OCI-M2 (cell line): ENCODE data around the gene EPG5.
"Not testable (repeated sequence)": the region's sequence is repeated elsewhere in the genome, so short reads cannot be mapped to it uniquely, and the experiment has no call there.

Source experiments
- DNase-seq: peaks from one replicate; lab custom pipeline; 2025; ENCODE audit not compliant: unreplicated experiment; lab: John Stamatoyannopoulos, UW

The EPG5 gene

DNA sequence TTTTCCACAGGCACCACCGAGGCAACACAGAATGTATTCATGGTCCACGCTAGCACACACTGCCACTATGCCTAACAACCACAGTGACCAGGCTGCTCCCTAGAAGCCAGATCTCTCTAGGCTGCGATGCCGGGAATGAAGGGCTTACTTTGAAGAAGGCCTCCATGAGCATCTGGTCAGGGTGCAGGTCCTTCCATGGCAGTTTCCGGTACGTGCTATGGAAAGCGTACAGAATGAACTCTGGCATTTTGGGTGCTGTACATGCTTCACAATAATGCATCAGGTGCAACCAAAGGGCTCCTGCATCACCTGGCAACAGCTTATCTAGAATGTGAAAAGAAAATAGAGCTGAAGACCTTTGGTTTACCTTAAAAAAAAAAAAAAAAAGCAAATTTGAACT is 96.7 kb downstream of the EPG5 start:
- DNase-seq: no peak

DNA sequence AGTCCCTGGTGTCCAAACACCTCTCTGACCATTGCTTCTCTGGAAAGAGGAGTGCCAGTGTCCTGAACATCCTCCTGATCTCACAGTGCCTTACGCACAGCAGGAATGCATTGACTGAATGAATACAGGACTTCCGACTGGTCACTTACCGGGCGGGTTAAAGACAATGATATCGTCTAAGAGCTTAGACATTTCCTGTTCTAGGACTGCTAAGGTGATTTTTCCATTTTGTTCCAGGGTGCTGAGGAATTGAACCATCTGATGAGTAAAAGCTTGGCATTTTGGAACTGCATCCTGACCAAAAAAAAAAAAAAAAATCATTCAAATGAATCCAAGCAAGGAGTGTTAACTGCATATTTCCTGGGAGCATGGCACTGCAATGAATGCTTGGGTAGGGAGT is 101.7 kb downstream of the EPG5 start:
- no peak for DNase-seq

DNA sequence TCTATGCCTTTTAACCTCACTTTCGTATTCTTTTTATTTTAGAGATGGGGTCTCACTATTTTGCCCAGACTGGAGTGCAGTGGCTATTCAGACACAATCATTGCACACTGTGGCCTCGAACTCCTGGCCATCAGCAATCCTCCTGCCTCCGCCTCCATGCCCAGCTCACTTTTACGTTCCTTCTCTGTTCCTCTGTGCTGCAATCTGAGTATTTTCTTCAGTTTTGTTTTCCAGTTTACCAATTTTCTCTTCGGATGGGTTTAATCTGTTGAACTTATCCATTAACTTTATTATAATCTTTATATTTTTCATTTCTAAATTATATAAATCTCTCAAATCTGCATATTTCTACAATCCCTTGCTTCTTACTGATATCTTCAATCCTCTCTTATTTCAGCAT is 103.0 kb downstream of the EPG5 start:
- no peak for DNase-seq

DNA sequence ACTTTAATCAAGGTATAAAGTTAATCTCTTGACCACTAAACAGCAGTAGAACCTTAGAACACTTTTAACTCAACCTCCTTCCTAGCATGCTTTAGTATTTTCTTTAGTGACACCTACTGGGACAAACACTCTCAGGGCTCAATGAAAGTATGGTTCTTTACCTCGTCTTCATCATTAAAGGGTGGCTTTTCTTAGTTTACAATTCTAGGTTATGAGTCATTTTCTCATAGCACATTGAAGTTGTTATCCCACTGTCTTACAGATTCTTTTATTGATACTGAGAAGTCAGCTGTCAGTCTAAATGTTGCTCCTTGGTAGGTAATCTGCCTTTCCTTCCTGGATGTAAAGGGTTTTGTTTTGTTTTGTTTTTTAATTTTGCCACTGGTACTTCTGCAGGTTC is 103.7 kb downstream of the EPG5 start:
- DNase-seq: no peak

DNA sequence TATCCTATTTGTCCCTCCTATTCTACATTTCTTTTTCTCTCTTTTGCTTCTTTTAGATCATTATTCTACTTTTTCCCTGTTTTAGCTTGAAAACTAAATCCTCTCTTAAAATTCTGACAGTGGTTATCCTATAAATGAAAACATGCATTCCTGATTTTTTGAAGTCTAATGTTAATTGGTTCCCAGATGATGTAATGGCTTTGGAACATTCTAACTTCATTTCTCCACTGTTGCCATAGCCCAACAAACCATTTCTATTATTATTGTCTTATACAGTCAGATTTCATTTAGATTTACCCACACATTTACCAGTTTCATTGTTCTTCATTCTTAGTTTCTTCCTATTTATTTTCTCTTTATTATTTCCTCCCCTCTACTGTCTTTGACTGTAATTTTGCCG is 105.2 kb downstream of the EPG5 start:
- no peak for DNase-seq

DNA sequence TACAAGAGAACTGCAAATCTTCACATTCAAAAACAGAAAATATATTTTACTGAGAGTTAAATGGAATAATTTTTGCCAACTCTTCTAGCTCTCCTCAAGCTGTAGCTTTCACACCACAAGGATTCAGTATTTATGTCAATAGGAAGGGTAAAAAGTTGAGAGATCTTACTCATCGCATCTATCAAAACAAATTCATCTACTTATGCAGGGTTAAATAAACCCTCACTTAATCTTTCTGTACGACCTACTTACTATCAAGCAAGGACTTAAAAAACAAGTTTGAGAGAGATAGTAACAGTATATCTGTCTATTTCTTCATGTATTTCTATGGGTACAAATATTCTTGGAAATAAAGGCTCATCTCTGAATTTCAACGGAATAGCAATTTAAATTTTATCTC is 106.2 kb downstream of the EPG5 start:
- DNase-seq: no peak

DNA sequence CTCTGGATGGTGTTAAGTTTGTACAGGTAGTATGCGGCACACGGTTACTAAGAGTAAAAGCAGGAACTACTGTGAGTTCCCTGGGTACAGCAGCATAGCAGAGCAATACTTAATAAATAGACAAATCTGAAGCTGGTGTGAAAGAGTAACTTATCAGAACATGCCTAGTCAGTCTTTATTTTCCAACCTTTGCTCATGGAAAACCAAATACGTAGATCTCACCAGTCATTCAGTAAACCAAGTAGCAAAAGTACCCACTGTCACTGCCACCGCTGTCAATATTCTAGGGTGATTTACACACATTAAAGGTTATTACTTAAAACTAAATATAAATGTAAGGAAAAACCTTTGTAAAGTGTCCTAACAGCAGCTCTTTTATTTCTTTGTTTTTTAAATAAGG is 106.6 kb downstream of the EPG5 start:
- no peak for DNase-seq

DNA sequence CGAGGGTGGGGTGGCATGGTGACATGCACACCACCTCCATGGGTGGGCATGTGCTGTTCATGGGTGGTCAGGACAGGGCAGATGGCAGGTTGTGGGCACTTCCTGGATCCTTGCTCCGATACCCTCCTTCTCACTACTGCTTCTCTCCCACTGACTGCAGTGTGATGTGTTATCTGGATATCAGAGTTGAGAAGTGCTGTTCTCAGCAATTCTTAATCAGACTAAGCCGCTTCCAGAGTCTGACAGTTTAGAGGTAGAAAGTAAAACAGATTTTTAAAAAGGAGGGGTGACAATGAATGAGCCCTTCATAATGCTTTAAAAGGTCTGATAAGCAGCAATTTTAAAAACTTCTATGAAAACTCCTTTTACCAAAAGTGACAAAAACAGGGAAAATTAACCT is 107.8 kb downstream of the EPG5 start:
- DNase-seq: no peak

DNA sequence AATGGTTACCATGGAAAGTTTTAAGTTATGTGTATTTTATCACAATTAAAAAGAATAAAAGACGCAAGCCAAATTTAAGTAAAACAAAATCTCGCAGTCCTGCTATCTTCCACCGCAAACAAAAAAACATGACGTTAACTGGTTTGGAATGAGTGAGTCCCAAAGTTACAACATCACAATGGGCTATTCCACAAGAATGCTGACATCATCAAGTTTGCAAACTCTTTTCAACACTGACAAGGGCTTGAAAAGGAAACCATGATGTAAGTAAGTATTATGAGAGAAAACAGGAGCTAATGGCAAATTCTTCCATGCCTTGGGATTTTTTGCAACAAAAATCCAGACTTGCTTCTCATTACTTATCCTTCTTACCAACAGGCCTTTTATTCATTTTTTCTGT is 110.6 kb downstream of the EPG5 start:
- no peak for DNase-seq

DNA sequence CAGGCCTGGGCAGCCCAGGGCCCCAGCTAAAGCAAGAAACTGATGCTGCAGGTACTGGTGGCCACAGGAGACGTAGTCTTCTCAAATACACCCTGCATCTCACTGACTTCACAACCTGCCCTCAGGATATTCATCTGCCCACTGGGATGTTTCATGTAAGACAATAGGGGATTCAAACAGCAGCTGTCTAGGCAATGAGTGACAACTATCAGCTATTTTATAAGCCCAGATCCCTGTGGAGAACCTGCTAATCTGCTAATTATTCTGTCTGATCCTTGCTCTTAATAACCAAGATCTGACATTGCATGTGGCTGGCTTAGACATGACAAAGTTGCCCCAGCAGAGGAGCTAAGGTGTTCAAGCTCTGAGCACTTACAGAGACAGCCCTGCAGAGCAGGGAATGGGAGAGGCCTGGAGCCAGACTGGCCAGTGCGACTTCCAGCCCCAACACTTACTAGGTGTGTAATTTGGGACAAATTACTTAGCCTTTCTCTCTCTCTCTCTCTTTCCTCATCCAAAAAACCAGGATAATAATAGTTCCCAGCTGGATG is 113.0 kb downstream of the EPG5 start:
- no peak for DNase-seq

DNA sequence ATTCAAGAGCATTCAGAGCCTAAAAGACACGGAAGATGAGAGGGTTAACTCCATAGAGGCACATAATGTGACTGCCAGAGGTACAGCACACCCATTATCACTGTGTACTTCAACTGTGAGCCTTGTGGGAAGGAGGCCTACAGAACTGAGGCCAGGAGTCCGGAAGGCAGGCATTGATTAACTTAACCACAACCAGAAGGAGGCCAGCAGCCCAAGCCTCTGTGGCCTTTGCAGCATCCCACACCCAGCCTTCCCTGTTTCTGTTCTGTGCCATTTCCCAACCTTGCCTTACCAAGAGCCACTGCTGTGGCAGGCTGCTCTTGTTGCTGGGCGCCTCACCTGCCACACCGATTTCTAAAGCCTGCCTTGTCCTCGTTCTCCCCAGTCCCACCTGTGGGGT is 114.5 kb downstream of the EPG5 start:
- no peak for DNase-seq

DNA sequence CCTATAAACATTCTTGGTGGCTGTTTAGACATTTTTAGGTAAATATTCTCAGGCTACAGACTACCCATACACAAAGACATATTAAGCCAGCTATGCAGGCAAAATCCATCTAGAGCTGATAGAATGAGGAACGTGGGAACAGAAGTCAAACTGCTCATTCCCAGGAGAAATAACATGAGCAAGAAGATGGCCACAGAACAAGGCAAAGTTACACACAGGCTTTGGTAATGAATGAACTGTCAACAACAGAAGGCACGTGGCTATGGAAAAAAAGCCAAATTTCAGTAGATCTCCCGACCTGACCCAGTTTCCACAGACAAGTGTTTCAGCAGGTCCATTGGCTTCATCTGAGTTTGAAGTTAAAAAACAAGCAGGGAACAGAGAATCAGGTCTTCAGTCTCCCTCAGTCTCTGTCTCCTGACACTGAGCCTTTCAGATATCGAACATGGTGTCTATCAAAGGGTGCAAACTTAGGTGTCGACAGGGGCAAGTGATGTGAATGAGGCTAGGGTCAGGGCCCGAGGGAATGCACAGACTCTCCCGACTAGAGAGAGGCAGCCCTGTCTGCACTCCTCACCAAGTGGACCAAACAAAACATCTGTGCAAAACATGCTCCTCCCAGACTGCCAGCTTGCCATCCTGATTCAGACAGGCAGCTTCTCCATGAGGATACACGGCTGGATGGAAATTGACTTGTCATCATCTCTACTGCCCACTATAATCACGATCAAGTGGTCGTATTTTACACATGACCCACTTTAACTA is 115.8 kb downstream of the EPG5 start:
- DNase-seq: no peak

DNA sequence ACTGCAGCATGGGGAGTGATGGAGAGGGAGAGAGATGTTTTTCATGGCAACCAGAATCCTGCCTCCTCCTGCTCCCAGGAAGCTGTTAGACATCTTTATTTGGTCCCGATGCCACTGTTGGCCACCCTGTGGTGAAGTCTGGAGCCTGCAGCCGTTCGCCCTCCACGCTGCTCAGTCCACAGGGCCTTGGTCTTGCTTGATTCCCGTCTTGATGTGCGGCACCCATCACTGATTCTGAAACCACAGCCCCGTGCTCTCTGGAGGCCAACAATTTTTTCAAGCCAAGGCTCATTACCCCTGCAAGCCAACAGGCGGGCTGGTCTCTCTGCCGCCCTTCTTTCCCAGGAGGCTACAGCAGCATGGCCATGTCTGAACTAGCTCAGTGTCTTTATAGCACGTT is 117.1 kb downstream of the EPG5 start:
- DNase-seq: no peak

DNA sequence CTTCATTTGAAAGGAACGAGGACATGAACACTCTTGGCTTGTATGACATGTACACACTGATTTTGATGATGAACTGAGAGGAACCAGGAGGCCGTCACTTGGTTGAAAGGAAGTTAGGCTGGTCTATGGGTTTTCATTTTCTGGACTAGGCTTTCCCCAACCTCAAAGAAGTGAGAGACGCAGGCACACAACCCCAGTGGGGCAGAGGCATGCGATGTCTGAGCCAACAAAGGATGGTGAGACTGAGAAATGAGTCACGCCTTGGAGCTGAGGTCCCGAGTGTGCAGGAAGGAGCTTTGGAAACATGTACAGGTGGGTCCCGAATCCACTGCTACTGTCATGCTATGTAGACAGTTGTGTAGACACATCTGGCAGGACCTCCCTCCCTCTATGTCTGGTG is 117.6 kb downstream of the EPG5 start:
- DNase-seq: no peak

DNA sequence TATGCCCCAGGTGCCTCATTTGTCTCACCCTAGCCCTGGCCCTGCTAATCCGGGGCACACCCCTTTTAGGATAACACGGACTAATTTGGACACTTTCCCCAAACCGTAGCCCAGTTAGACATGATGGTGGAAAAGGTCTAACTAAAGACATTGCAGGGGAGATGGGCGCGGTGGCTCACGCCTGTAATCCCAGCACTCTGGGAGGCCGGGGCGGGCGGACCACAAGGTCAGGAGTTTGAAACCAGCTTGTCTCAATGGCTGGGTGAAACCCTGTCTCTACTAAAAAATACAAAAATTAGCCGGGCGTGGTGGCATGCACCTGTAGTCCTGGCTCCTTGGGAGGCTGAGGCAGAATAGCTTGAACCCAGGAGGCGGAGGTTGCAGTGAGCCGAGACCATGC is 118.5 kb downstream of the EPG5 start:
- not testable (repeated sequence) for DNase-seq

DNA sequence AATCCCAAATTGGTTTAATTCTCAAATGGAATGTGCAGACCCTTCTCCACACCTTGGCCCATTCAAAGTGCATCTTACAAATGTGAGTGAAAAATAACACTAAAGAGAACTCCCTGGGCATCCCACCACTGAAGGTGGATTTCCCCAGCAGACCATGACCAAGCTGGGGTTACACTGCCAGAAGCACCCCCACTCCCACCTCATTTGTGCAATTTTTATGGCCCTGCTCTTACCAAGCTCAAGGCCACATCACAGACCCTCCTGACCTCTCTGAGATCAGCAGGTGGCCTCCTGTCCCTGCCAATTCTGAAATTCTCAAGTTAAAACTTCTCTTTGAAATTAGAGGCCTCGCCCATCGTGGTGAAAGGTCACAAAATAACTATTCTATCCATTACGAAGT is 120.0 kb downstream of the EPG5 start:
- no peak for DNase-seq

DNA sequence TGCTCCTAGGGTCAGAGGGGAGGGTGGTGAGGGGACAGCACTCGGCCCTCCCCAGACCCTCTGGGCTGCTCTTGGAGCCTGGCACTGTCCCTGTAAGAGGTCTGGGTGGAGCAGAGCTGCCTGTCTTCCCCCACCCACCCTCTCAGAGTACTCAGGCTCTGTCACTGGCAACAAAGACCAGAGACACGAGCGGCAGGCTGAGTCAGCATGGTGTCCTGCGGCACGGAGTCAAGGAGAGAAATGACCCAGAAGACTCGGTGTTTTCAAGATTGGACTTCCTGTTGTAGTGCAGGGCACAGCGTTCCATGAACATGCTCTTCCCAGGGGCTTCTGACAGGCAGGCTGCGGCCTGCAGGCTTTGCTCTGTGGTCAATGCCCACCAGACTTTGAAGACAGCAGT is 121.7 kb downstream of the EPG5 start:
- DNase-seq: no peak

DNA sequence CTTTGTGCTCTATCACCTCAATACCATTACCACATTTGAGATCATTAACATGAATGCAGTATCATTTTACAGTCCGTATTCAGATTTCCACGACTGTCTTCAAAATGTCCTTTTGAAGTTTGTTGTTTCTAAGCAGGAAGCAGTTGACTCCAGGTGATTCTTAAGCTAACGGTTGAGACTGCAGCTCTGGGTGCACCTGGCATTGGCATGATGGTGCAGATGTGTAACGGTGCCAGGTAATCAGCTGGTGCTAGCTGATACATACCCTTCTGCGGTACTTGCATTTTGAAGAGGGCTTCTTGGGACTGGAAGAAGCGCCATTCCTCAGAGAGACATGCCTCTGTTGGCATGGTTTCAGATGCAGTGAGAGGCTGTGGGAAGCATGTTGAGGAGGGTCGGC is 122.2 kb downstream of the EPG5 start:
- no peak for DNase-seq

DNA sequence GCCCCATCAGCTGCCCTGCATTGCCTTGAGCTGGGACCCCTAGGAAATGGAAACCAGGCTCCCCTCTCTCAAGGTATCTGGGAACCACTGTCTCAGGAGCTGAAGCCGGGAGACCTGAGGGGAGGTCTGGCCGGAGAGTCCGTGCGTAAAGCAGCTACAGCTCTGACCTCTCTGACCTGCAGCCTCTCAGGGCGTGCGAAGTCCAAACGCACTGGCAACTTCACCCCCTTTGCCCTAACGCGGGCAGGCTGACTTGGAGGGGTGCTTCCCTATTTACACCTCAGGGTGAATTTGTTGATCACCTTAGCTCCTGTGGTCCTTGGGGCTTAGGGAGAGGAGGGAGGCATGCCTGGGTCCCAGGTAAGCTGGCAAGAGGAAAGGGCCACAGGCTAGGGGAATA is 124.1 kb downstream of the EPG5 start:
- DNase-seq: no peak

DNA sequence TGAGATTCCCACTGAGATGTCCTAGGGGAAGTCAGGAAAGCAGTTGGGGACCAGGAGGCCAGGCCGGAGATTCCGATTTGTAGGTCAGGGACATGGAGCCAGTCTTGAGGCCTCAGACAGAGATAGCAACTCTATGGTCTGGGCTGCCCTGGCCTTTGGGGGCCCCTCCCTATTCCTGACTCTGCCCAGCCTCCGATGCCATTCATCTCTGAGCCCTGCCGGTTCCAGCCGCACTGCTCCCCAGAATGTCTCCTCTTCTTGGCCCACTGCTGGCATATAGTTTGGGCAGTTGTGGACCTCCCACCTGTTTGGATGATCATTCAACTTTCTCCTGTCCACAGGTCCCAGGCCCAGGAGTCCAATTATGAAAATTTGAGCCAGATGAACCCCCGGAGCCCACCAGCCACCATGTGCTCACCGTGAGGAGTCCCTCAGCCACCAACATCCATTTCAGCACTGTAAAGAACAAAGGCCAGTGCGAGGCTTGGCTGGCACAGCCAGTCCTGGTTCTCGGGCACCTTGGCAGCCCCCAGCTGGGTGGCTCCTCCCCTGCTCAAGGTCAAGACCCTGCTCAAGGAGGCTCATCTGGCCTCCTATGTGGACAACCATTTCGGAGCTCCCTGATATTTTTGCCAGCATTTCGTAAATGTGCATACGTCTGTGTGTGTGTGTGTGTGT is 125.2 kb downstream of the EPG5 start:
- DNase-seq: no peak

DNA sequence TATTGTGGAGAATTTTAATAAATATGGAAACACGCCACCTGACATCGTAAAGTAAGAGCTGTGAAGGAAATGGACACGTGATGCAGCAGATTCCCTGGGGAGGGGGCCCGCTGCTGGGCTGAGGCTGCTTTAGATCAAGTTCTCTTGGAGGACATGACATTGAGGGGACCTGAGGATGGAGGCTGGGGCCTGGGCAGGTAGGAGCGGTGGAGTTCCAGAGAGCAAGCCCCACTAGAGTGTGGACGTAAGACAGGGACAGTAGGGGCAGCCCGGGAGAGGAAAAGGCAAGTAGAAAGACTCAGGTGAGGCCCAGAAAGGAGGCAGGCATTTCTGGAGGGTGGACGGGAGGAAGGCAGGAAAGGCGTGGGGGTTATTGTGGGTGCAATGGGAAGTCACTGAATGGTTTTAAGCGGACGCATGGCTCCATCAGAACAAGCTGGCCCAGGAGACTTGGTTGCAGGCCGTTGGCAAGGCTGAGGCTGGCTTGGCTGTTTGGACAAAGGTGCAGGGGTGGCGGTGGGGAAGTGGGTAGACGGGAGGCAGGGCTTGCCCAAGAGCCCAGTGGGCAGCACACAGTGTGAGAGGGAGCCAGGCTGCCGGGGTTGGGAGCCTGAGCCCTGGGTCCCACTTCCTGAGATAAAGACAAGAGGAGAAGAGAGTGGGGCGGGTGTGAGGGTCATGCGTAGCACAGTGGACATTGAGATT is 125.9 kb downstream of the EPG5 start:
- DNase-seq: no peak
